ENCODE measurements around the gene CAMKK2.
A peak's percentile ranks its signal among the peaks of the same experiment; 100 is the strongest.

DNA sequence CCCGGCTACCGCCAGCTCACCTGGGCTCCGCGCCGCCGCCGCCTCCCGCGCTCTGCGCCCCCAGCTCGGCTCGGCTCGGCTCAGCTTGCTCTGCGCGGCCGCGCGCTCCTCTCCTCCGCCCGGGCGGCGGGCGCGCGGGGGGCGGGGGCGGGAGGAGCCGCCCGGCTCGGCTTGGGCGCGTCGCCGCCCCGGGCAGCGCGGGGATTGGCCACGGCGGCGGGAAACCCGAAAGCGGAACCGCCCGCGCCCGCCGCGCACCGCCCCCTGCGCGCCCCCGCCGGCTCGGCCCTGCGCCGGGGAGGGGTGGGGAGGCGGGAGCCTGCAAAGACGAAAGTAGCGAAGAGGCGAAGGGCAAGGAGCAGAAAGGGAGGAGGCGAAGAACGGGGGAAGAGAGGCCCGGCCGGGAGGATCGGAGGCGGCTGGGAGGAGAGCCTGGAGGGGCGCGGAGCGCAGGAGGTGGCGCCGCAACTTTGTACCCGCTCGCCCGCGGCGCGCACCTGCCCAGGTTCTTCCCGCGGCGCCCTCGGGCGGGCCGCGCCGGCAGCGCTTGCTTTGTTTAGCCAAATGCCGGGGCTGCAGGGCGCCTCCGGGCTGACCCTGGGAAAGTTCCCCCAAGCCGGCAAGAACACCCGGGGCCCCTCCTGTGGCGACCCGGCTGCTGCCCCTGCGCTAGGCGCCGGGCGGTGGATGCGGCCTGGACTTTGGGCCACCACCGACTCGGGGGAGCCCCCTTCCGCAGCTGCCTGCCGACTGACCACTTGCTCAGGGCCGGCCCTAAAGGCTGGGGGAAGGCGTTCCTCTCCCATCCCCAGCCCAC, at the start of gene CAMKK2:
- TF ChIP-seq RAD21 (IDR thresholded peaks at IDR 0.05; ENCODE audit: low read depth) (no peak; the same call in 1 of the 2 replicates), EGR1 (IDR thresholded peaks at IDR 0.05) (0 out of 2 replicates have a peak, but pooled peaks have one; percentile 6), YY1 (IDR thresholded peaks at IDR 0.05; ENCODE audit: low read depth) (no peak), TAF1 (IDR thresholded peaks at IDR 0.05; ENCODE audit: low read depth) (peak; percentile 10; the same call in 1 of the 2 replicates), EP300 (IDR thresholded peaks at IDR 0.05; ENCODE audit: borderline replicate concordance) (no peak)
- TF ChIP-seq, protein P1, sequence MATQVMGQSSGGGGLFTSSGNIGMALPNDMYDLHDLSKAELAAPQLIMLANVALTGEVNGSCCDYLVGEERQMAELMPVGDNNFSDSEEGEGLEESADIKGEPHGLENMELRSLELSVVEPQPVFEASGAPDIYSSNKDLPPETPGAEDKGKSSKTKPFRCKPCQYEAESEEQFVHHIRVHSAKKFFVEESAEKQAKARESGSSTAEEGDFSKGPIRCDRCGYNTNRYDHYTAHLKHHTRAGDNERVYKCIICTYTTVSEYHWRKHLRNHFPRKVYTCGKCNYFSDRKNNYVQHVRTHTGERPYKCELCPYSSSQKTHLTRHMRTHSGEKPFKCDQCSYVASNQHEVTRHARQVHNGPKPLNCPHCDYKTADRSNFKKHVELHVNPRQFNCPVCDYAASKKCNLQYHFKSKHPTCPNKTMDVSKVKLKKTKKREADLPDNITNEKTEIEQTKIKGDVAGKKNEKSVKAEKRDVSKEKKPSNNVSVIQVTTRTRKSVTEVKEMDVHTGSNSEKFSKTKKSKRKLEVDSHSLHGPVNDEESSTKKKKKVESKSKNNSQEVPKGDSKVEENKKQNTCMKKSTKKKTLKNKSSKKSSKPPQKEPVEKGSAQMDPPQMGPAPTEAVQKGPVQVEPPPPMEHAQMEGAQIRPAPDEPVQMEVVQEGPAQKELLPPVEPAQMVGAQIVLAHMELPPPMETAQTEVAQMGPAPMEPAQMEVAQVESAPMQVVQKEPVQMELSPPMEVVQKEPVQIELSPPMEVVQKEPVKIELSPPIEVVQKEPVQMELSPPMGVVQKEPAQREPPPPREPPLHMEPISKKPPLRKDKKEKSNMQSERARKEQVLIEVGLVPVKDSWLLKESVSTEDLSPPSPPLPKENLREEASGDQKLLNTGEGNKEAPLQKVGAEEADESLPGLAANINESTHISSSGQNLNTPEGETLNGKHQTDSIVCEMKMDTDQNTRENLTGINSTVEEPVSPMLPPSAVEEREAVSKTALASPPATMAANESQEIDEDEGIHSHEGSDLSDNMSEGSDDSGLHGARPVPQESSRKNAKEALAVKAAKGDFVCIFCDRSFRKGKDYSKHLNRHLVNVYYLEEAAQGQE (IDR thresholded peaks at IDR 0.05; ENCODE audit: low read depth) = no peak
